HG02642 (cell line): ENCODE data around the gene CYB561D1.

Source experiments
- ATAC-seq: cut with Tn5 transposase; IDR thresholded peaks from one replicate; pipeline ENCODE4 v1.9.1; 2021; ENCODE audit warnings: mild to moderate bottlenecking; ENCODE audit not compliant: unreplicated experiment, poor library complexity

CYB561D1 gene

DNA sequence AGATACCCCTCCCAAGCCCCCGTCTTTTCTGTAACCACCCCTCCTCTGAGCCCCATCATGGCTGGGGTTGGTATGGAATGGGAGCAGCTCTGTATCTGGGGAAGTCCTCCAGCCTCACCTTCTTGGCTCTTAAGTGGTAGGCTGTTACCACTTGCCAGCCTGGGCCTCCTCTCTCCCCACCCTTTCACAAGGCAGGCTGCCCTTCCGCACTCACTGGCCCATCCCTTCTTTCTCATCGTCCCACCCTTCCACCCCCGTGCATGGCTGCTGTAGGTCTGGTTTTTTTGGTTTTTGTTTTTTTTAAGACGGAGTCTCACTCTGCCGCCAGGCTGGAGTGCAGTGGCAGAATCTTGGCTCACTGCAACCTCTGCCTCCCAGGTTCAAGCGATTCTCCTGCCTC is 5.2 kb downstream of the CYB561D1 start:
- no peak for ATAC-seq

DNA sequence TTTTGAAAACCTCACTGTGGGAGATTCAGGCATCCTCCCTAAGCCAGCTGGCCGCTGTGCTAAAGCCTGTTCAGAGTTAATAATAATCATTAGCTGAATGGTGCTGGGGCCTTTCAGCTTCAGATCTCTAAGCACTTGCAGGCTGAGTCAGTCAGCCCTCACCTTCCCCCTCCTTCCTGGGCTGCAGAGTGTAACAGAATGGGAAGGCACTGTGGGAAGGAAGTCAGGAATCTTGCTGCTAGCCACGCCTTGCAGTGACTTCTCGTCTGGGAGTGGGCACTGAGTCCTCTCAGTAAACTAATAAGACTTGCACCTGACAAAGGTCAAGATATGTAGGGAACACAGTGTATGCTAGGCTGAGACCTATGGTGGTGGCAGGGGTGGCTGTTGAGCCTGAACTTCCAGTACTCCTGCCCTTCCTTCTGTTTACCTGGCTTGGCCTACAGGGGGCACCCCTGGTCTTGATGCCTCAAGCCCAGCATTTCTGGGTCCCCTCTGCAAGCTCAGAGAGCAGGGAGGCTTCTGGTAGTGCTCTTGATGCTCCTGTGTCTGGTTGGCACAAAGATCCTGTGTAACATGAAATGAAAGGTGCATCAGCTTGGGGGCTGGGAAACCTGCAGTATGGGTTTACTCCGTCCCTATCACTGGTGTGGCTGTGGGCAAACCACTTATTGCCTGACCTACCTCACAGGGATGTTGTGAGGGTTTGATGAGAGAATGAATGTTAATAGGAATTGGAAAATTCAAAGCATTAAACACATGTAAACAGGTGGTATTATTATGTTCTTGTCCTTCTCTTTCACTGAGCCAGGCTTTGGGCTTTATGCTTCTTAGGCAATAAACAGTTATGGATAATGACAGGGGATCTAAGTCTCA is 6.0 kb downstream of the CYB561D1 start:
- no peak for ATAC-seq

DNA sequence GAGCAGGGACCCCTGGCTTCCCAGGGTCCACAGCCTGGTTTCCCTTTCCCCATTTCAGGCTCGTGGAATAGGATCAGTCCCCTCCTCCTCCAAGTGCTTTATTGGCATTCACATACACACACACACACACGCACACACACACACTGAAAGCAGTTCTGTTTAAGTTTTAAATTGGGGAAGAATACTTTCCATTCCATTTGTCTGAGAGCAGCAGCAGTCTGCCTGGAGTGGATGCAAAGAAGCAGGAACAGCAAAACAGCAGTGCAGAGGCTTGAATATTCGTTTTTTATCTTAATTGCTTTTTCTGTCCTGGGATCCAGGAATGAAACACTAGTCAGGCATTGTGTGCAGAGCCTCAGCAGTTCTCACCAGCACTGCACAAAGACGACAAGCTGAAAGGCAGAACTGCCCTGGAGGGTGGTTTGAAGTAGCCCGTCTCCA is 7.1 kb downstream of the CYB561D1 start:
- no peak for ATAC-seq

DNA sequence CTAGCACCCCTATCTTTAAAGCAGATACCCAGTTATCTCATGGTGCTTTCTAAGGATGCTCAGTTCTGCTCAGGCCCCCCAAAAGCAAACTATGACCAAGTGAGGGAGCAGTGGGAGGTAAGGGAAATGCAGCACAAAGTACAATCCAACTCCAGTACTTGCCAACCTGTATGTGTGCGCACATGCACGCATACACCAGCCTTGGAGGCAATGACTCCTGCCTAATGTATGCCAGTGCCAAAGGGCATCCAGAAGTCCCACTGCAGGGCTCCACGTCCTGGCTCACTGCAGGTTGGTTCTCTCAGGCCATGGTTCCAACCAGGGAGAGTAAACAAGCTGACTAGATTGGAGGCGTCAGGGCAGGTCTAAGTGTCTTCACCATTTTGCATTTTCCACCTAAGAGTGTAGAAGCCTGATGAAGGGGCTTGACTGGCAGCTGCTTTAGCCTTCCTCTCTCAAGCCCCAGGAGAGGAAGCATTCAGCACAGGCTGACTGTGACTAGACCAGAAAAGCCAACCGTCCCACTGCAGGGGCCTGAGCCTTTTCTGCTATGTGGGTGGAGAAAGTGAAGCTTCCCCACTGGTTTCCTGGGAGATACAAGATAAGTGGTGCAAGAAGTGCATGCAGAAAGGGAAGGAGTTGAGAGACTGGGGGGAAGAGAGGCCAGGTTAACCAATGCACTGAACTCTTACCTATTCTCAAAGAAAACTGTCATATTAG is 7.9 kb downstream of the CYB561D1 start:
- no peak for ATAC-seq

DNA sequence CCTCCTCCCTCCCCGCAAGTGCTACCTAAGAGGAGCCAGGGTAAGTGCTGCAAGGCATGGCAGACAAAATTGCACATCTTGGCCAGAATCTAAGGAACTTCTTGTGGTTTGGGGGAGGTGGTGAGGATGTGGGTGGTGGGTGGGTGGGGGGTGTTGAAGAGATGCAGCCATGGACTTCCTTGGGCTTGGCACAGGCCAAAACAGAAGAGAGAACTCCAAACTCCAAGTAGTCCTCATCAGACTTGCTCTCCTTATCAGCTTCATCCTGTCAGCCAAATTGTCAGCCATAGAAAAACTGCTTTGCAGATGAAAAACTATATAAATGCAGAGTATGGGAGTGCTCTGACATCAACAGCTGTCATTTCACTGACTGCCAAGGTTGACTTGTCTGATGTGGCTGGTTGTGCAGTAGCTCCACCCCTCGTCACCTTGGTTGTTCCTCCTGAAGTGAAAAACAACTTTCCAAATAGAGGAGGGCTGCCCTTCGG is 8.5 kb downstream of the CYB561D1 start:
- no peak for ATAC-seq

DNA sequence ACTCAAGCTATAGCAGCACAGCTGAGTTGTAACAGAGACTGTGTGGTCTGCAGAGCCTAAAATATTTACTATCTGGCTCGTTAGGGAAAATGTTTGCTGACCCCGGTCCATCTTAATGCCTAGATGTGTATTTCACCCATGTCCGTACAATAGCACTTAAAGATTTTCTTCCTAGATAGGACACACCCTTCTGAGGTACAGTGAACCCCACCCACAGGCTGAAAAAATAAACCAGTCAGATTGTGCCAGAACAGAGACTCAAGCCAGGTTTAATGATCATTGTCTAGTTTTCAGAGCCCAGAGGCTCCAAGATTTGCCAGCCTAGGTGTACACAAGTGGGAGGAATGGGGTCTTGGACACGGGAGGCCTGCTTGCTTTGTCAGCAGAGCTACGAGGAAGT is 10.0 kb downstream of the CYB561D1 start:
- ATAC-seq: no peak

DNA sequence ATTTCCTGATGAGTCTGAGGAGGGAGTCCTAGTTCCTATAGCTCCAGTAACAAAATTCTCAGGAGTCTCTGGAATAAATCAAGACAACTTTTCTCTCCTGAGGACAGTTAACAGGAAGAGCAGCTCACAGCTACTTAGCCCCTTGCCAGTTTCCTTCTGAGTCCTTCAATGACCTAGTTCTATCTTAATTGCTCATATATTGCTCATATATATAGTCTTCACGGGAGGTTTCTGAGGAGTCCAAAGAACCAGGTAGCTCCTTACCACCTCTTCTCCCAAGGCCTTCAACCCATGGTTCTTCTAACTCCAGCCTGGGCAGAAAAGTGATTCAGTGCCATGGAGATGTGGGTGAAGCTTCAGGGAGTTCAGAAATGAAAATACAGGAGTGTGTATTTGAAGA is 11.1 kb downstream of the CYB561D1 start:
- ATAC-seq: no peak

DNA sequence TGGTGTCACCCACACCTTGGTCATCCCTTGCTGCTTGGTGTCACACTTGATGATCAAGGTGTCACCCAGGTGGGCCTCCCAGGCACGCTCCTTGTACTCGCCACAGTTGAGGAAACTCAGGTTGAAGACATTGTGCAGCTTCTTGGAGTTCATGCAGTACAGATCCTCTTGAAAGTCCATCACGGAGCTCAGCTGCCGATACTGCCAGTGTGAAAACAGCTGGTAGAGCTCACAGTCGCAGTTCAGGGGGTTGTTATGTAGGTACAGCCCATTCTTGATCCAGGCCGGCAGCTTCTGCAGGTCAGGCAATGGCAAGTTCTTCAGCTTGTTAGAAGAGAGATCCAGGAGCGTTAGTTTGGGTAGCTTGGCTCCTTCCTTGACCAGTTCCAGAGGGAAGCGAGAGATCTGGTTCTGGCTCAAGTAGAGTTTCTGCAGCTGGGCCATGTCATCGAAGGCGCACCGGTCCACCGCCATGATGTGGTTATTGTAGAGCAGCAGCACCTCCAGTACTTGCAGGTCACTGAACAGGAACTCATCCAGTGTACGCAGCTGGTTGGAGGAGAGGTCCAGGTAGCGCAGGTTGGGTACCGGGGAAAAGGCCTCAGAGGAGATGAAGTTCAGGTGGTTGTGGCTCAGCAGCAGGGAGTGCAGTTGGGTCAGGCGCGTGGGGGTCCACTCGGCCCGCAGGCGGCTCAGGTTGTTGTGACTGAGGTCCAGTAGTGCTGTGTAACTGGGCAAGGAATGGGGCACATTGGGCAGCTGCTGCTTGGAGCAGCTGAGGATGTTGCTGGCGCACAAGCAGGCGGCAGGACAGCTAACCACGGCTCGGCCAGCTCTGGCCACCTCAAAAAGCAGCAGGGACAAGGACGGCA is 14.3 kb downstream of the CYB561D1 start:
- no peak for ATAC-seq

DNA sequence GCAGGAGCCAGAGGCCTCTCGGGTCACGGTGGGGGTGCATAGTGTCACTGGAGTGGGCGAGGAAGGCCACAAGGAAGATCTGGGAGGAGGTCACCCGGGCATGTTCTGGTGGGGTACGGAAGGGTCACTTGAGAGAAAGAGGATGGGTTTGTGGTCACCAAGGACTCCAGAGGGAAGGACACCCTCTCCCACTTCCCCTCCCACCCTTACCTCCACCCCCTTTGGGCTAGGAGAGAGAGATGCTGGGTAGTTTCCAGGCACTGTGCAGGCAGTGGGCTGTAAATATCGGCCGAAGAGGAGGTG is 14.9 kb downstream of the CYB561D1 start:
- no peak for ATAC-seq

DNA sequence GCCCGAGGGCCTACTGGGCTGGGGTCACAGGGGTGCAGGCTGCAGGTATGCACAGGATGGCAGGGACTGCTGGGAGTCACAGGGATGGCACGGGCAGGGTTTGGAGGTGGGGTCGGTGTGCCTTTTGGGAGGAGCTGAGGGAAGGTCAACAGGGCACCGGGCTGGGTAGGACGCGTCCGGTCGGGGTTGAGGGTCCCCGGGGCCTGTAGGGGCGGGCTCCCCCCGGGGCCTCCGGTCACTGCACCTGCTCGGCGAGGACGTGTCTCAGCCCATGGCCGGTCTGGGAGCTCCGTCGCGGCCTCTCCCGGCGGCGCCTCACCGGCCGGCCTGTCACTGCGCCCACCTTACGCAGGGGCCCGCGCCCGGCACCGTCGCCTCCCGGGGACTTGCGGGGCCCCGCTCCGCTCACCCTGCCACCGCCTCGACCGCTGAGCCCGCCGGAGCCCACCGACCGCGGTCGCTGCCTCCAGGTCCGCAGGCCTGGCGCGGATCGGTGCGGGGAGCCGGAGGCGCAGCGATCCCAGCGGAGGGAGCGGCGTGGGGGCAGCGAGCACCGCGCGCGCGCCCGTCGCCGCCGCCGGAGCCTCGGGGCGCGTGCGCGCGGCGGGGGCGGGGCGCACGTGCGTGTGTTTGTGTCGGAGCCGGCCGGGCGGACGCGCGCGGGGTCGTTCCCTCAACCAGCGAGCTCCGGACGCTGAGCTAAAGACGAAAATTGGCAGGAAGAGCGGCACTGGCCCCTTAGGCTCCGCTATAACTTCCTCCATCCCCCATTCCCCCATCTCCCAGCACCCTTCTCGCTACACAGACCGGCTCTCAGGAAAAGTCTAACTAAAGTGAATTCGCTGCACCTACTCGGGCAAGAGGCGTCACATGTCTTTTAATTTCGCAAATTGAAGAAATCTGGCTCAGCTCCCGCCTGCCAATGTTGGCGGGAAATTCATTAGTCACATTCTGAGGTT is 15.6 kb downstream of the CYB561D1 start, which contains the start of gene AMIGO1:
AMIGO1 (minus strand) TSS at position 552 of the 959 bp plus-strand sequence. CDS start 815 bp downstream, outside the sequence.
- ATAC-seq: peak; percentile 59

DNA sequence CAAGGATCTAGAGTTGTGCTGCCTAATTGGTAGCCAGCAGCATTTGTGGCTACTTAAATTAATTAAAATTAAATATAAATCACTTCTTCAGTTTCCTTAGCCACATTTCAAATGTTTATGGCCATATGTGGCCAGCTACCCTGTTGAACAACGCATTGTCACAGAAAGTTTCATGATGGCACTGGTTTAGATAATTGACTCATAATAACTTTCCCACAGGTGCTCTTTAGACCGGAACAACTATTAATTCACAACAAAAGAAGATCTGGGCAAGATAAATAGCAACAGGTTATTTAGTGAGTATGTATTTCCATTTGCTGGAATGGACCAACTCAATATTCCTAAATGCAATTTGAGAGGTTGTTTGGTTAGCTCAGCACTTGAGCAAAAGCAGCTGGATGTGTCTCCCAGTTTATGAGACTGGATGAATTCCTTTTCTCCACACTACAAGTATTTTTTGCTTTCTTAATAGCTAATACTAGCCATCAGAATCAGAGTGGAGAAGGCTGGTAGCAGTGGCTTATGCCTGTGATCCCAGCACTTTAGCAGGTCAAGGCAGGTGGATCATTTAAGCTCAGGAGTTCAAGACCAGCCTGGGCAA is 19.3 kb downstream of the CYB561D1 start:
- no peak for ATAC-seq

DNA sequence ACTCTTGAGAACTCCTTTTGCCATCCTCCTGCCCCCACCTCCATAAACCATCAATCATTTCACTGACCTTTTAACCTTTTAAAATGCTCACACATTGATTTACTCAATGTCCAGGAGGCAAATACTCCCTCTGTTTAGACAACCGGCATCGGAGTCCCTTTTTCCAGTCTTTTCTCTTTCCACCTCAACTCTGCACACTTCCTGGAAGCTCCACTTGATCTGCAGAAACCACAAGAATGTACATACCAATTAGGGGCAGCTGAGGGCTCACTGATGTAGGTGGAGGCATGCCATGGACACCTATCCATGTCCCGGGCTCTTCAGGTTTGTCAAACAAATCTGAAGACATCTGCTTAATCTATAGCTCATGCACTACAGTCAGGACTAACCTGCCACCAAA is 21.0 kb downstream of the CYB561D1 start:
- ATAC-seq: no peak

DNA sequence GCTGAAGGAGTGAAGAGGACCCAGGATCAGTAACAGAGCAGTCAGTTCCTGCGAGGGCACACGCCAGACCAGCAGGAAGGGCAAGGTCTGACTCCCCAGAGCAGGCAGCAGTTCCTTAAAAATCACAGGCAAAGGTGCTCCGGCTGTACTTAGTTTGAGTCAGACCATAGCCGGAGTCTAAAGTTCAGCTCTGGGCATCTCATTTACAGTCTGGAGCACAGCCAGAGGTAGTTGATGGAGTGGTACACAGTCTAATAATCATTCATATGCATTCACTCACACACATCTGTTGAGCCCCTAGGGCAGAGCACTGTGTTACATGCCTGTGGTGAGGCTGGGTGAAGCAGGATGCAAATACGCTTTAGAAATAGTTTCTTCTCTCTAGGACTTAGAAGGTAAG is 23.0 kb downstream of the CYB561D1 start:
- ATAC-seq: no peak

DNA sequence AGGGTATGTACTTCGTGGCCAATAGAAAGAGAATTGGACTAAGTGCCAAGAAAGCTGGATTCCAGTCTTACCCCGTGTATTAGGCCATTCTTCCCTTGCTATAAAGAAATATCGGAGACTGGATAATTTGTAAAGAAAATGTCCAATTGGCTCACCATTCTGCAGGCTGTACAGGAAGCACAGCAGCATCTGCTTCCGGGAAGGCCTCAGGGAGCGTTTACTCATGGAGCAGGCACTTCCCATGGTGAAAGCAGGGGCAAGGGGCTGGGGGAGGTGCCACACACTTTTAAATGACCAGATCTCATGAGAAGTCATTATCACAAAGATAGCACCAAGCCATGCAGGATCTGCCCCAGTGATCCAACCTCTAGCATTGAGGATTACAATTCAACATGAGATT is 23.4 kb downstream of the CYB561D1 start:
- ATAC-seq: no peak

DNA sequence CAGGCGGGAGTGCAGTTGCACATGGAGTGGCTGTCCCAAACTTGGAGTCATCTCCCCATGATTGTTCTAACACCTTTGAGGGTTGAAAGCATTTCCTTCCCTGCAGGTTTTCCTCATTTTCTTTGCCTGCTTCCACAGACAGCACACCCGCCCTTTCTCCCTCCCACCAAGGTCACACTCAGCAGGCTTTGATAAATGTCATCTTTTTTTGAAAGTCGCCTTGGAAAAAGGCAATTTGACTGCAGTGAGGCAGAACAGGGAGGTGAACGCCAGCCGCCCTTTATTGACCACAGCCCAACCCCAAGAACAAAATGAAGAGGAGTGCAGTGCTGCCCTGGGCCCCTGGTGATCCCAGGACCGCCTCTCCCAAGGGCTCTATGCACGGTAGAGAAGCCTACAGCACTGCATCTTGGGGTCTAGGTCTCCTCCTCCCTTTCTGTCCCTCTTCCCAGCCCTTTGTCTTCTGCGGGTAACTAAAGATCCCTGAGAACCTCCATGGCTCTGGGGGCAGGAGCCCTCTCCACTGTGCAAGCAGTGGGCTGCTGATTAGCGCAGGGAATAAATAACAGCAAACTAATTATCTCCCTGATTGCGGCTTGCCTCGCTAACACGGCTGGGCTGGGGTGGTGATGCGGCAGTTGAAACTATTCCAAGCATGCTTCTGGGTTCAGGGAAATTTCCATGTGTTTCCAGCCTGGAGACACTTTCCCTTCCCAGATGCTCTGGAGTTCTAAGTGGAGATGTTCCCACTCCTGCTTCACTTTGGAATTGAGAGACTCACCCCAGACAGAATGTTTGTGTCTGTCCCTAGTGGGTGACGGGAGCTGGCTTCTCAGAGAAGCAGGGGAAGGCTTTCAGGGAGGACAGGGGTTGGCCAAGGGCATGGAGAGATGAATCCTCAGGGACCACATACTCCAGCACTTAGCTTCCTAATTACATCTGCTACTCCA is 27.4 kb downstream of the CYB561D1 start:
- ATAC-seq: no peak

DNA sequence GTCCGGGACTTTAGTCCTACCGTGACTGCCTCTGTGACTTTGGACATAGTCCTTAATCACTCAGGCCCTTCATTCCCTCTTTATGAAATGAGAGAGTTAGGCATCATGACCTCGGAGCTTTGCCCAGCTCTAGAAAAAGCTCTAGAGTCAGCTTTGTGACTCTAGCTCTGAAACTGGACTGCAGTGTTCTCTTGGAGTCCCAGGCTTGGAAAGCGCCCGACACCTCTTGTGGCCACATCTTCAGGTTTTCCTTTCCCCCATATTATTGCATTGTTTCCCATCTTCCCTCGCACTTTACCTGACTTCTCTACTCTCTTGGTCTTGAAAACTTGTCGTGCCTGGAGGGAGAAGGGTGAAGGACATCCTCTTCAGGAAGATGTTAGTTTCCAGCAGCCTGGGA is 28.1 kb downstream of the CYB561D1 start:
- ATAC-seq: no peak

DNA sequence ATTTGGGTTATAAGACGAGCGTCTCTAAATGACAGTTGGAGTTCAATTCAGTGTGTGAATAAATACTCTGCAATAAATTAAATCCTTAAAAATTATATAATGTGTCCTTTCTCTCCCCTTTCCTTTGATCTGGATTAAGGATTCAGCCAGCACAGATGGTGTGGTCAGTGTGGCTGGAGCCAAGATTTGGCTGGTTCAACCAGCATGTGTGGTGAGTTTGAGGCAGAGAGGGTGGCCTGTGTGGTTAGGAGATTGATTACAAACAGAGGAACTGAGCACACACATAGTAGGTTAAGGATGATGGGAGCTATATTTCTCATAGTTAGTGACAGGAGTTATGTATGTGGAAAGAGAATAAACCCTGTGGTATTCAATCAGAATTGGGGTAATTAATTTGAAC is 29.8 kb downstream of the CYB561D1 start:
- ATAC-seq: no peak
